GM18520 (cell line): ENCODE measurements around the gene NLGN1.
"Not testable (repeated sequence)": the region's sequence is repeated elsewhere in the genome, so short reads cannot be mapped to it uniquely, and the experiment has no call there.

Experiments
- ATAC-seq: cut with Tn5 transposase; IDR thresholded peaks from one replicate; pipeline ENCODE4 v1.9.1; 2021; ENCODE audit not compliant: unreplicated experiment

The NLGN1 gene

DNA sequence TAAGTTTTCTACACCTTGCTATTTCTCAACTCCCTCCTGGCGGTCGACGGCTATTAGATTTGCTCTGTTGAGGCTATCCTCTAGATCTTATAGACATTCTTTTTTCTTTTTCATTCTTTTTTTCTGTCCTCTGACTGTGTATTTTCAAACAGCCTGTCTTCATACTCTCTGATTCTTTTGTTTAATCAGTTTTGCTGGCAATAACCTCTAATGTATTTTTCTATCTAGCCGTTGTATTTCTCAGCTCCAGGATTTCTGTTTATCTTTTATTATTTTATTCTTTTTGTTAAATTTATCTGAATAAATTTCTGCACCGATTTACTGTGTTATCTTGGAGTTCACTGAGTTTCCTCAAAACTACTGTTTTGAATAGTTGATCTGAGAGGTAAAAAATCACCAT is 31.5 kb downstream of the NLGN1 start:
- no peak for ATAC-seq

DNA sequence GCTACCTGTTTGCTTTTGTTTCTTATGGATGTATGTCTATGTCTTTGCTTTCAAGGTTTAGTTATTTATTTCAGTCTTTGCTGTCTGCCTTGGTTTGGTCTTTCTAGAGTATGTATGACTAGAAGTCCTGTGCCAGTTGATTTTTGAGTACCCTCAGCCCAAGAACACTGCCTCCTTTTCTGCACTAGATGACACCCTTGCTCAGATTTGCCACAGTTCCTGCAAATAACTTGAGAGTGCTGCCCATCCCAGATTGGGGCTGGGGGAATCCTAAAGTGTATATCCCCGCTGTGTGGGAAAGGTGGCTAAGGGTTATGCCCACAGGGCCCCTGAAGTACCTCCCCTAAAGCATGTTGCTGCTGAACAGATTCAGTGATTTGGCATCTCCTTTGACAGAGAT is 32.0 kb downstream of the NLGN1 start:
- ATAC-seq, result no peak

DNA sequence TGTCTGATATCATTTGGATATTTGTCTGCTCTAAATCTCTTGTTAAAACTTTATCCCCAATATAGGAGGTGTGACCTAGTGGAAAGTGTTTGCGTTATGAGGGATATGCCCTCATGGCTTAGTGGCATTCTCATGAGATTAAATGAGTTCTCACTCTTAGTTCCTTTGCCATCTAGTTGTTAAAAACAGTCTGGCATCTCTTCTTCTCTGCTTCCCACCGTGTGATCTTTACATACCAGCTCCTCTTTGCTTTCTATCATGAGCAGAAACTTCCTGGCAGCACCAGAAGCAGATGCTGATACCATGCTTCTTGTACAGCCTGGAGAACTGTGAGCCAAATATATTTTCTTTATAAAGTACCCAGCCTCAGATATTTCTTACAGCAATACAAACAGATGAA is 33.0 kb downstream of the NLGN1 start:
- no peak for ATAC-seq

DNA sequence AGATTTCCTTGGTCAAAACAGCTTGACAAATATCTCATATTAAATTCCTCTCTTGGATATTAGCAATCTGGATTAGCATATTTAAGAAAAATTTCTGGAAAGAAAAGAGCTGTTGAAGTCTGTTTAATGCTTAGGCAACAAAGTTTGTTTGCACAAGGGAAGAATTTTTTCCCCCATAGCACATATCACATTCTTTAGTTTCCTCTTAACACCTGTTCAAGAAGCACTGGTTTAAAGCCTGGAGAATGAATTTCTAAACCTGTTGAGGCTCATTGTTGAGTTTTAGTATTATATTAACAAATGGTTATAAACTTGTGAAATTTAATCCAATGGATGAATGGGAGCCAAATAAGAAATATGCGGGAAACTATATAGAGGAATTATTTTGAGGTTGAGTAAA is 41.5 kb downstream of the NLGN1 start:
- no peak for ATAC-seq

DNA sequence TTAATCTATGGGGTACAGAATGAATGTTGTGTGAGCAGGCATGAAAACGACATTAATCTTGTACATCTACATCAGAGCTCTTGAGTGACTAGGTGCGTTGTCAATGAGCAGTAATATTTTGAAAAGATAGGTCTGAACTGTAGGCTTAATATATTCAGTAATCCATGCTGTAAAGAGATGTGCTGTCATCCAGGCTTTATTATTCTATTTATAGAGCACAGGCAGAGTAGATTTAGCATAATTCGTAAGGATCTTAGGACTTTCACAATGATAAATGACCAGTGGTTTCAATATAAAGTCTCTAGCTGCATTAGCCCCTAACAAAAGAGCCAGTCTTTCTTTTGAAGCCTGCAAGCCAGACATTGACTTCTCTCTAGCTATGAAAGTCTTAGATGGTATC is 43.0 kb downstream of the NLGN1 start:
- ATAC-seq, result no peak

DNA sequence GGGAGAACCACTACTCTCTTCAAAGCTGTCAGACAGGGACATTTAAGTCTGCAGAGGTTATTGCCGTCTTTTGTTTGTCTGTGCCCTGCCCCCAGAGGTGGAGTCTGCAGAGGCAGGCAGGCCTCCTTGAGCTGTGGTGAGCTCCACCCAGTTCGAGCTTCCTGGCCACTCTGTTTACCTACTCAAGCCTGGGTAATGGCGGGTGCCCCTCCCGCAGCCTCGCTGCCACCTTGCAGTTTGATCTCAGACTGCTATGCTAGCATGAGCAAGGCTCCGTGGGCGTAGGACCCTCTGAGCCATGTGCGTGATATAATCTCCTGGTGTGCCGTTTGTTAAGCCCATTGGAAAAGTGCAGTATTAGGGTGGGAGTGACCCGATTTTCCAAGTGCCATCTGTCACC is 54.0 kb downstream of the NLGN1 start:
- not testable (repeated sequence) for ATAC-seq

DNA sequence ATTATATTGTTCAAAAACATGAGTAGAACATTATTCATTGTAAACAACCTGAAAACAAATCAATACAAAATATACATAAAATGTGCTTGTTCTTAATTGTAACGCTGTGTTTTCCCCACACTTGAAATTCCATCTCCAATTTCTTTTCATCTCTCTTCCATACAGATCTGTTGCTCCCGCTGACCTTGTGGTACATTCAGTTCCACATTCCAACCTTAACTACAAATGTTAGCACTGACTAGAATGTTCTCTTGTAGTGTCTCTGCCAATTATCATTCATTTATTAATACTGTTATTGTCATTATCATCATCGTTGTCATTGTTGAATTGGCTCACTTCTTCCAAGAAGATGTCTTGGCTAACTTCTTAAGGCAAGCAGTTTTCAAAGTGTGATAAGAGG is 65.7 kb downstream of the NLGN1 start:
- ATAC-seq, result no peak

DNA sequence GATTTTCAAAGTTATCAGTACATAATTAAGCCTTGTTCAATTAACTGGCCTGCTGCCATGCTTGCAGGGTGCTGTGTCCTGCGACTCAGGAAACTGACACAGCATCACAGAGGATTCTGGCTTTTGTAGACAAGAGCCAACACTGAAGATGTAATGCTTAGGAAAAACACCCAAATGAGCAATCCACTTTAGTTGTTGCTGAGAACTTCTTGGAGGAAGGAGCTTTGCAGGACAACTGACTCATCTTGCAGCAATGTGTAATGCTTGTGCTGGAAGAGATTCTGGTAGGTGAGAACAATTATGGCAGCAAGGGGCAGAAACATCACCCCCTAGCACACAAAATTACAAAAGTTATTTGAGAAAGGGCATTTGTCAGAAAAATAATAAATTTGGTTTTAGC is 67.6 kb downstream of the NLGN1 start:
- ATAC-seq, result no peak

DNA sequence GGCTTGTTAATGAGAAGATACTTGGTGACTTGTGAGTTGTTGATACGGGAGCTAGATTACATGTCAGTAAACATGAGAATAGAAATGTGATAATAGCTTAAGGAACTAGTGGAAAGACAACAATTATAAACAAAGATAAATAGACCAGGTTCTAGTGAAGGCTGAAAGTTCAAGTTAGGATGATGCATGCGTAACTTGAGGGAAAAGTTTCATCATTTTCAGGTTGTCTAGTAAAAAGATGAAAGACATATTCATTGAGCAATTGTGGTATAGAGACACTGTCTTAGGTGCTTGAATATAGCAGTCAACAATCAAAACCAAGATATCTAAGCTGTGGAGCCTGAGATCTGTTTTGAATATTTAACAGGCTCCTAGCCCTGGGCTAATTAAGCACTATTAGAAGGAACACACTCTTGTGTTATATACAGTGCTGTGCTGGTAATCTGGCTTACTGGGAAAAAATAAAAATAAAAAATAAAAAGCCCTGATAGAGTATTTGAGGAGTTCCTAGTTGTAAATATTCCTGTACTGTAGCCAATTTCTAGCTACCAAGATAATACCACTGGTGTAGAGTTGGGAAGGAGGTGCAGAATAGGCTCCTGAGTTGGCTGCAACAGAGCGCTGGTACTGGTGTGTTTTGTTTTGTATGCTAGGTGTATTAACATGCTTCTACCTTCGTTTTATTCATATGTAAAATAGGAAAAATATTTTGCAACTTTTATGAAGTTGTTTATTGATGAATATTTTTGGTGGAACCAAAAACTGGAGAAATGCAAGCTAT is 68.5 kb downstream of the NLGN1 start:
- ATAC-seq, result no peak

DNA sequence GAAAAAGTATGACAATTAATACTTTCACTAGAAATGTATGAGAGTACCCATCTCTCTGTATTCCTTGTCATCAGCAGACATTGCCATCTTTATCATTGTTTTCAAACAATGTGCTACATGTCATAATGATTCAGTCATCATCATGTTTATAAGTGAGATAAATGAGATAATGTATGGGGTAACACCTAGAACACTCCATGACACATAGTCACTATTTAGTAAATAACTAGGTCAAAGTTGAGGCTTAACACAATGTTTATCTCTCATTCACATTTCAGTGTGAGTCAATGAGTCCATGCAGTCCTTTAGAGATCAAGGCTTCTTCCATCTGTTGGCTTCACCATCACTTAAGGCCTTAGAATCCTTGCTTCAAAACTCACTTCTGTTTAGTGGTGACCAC is 70.0 kb downstream of the NLGN1 start:
- ATAC-seq, result no peak

DNA sequence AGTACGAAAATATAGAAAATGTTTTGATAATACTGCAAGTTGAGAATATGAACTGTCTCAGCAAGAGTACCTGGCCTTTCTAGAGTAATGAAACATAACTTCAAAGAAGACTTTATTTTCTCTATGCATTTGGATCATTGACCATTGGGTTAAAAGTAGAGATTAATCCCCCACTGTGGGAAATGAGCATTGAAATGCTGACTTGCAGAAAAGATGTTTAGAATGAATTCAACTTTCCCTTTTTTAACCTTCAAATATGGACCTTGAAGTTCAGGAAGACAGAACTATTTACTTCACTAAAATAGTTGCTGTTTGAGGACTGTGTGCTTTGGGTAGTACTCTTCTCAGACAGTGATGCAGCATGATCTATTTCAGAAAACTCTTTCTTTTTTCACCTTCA is 75.7 kb downstream of the NLGN1 start:
- ATAC-seq, result no peak

DNA sequence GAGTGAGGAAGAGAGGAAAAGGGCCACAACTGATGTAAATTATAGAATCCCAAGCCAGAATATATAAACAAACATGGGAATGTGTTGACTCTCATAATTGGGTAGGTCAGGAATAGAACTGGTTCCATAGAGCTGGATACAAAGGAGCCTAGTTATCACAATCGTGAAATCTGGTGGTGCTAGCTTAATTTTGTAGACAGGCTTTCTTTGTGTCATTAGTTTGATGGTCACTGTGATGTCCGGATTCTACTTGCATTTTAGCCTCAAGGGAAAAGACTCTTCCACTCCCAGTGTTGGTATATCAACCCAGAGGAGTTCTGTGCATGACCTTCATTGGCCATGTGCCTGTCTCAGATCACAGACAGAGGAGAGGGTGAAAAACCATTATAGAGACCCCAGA is 81.8 kb downstream of the NLGN1 start:
- no peak for ATAC-seq

DNA sequence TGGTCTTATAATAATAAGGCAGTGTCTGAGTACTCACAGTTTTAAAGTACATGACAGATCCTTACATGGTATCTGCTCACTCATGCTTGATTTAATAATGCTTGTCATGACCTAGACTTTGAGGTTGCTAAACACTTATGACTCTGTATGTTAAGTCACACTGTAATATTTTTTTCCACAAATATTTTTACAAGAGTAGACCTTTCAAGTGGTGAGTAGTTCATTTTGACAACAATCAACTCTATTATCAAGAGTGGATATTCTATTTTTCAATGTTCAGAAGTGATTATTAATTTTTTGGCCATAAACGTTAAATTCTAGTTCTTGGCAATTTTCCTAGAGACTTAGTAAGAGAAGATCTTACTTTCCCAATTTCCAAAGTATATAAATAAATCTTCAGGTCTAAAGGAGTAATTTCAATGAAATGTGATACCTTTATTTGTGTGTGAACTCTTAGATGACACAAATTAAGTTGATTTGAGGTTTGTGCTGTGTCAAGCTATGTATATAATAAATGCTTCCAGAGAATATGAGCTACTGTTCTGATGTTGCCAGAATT is 104.5 kb downstream of the NLGN1 start:
- ATAC-seq, result no peak

DNA sequence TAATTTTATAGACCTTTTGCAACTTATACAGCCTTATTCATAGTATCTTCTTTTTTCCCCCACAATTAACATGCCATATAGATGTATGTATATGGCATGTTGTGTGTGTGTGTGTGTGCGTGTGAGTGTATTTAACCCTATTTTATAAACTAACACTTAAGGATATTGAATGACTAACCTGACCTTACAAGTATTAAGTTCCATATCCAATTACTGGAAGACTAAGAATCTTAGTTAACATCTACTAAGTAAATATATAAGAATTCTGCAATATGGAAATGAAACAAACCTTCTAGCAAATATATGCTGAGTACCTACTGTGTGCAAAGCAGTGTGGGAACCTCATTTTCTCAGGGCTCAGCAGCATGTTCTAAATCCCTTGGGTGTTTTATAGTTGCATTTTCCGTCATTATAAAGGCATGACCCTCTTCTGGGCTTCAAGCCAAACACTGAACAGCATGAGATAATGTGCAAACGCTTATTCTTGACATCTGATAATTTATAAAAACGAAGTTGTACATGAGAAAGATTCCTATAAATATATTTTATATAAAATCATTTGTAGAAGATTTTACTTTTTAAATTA is 105.5 kb downstream of the NLGN1 start:
- no peak for ATAC-seq

DNA sequence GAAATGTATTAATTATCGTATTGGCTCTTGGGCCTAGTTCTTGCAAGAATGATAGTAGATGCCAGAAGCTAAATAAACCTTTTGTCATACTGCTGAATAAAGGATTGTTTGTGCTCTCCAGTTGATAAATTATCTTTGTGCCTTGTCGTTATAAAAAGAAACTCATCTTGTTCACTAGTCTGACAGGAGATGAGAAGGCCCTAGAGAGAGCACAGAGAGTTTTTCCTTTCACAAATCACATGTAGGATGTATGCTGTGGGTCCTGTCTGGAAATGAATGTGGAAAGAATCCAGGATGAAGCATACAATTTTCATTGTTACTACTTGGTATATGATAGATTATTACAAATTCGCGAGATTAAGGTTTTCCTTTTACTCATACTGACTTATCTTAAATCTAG is 113.0 kb downstream of the NLGN1 start:
- ATAC-seq, result no peak

DNA sequence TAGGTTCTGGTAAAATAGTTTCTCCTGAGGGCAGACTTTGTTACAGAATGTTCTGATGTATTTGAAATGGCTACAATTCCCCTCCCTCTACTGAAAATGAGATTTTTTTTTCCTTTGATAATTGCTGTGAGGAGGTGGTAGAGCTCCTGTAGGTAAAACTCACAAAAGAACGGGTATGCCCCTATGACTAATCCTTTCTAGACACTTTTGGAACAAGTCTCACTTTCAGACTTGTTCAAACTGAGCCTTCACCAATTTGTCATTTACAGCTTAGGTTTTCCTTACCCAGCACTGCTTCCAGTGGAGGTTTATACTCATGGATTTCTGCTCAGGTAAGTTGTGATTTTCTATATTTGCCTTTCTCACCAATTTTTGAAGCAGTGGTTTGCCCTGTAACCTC is 115.6 kb downstream of the NLGN1 start:
- peak; percentile 87 for ATAC-seq

DNA sequence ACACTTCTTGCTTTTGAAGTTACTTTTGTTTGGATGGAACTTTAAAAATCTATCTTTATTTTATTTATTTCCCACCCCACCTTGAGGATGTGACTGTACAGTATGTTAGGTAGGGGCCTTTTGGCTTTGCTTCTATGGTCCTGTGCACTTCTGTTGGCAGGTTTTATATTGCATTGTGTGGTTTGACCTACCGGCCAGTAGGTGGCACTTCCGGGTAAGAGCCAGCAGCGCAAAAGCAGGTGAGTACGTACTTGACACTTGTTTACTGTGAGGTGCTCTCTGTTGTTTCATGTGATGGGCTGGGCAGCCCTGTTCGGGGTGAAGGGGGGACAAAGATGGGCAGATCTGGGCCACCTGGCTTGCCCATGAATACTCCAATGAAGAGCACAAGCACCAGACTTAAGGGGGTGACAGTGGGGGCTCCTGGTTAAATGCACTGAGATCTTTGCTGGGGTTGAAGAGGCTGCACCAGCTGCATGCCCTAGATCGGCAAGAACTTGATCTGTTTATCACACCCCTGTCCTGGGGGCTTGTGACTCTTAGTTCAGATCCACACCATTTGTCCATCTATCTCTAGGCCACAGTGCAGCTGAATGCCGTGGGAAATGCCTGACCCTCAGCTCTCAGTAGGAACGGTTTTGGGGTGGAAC is 131.6 kb downstream of the NLGN1 start:
- peak; percentile 98 for ATAC-seq

DNA sequence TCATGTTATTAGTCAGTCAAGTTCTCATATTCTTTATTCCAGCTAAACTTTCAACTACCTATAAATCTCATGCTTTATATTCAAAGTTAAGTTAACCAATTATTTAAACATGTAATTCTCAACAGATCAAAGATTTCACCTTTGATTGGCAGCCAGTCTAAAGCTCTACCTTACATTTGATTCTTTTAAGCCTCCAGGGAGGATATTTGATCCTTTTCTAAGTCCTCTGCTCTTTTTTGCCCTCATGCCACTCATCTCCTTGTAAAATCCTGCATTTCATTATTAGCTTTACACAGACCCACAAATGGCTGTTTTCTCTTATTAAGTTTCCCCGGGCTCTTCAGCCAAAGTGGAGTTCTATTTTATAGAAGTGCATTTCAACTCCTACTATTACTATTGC is 134.1 kb downstream of the NLGN1 start:
- ATAC-seq, result no peak

DNA sequence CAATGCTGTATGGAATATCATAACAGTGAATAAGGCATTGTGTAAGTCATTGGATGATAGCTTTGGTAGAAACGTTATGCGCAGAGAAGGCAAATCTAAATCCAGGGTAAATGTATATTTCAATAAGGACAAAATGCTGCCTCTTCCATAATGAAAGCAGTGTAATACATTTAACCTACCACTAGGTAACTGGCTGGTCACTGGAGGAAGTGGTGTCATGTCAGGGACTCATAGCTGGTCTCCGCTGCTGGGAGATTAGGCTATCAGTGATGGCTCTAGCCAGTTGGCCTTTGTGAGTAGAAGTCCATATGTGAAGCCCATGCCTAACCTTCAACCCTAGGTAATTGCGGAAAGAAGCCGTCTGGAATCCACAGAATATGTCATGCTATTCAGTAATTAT is 140.9 kb downstream of the NLGN1 start:
- no peak for ATAC-seq

DNA sequence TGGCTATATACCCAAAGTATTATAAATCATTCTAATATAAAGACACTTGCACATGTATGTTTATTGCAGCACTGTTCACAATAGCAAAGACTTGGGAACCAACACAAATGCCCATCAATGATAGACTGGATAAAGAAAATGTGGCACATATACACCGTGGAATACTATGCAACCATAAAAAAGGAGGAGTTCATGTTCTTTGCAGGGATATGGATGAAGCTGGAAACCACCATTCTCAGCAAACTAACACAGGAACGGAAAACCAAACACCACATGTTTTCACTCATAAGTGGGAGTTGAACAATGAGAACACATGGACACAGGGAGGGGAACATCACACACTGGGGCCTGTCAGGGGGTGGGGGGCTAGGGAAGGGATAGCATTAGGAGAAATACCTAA is 148.0 kb downstream of the NLGN1 start:
- ATAC-seq, result not testable (repeated sequence)

DNA sequence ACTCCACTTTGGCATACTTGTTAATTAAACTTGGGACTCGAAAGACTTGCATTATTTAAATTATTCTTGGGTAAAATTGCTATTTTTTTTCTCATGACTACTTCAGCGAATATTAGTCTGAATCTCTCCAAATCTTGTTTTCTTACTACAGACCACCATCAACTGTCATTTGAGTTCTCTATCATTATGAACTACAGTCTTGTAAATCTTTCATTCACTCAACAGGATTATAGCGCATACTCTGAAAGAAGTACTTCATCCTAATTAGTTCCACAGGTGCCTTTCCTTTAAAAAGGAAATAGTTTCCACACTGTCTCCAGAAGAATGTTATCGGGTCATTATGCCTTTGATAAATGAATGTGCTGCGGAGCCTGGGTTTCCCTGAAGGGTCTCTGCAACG is 149.5 kb downstream of the NLGN1 start:
- ATAC-seq, result no peak

DNA sequence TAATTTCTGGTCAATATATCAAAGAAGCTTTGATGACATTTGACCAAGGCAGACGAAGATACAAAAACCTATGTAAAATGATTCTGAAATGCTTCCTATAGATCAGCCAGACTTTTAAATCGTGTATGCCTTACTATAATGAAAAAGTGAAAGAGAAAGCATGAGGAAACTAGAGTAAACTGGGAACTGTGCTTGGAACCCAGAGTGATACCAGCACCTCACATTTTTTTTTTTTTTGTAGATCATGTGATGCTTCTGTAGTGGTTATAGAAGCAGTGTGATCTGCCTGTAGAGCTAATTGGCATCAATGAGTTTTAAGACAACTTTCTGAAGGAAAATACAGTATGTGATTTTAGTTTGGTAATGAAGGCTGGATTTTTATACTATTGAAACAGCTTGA is 150.7 kb downstream of the NLGN1 start:
- ATAC-seq, result peak; percentile 68
